HG03108 (cell line): ENCODE measurements around the gene SORCS2.

Experiments
- ATAC-seq: cut with Tn5 transposase; IDR thresholded peaks from one replicate; pipeline ENCODE4 v1.9.1; 2021; ENCODE audit warnings: moderate library complexity; ENCODE audit not compliant: unreplicated experiment

Gene SORCS2

GRCh38 chr4:7366180-7366945 lies 174.0 kb downstream of the SORCS2 start:
- no peak for ATAC-seq

- ATAC-seq = no peak
Observed at GRCh38 chr4:7366954-7367353, 174.6 kb downstream of the SORCS2 start.

- ATAC-seq = no peak
Observed at GRCh38 chr4:7367406-7367805, 175.1 kb downstream of the SORCS2 start.

- ATAC-seq = no peak
Observed at GRCh38 chr4:7367864-7368277, 175.5 kb downstream of the SORCS2 start.

GRCh38 chr4:7368296-7368695 lies 176.0 kb downstream of the SORCS2 start:
- no peak for ATAC-seq

GRCh38 chr4:7369511-7369910 lies 177.2 kb downstream of the SORCS2 start:
- no peak for ATAC-seq

GRCh38 chr4:7370038-7370437 lies 177.7 kb downstream of the SORCS2 start:
- no peak for ATAC-seq

- ATAC-seq = no peak
Observed at GRCh38 chr4:7371210-7371941, 179.0 kb downstream of the SORCS2 start.

GRCh38 chr4:7372673-7373072 lies 180.3 kb downstream of the SORCS2 start:
- no peak for ATAC-seq

GRCh38 chr4:7374571-7374970 lies 182.2 kb downstream of the SORCS2 start:
- no peak for ATAC-seq

GRCh38 chr4:7375427-7375826 lies 183.1 kb downstream of the SORCS2 start:
- no peak for ATAC-seq

GRCh38 chr4:7377223-7377865 lies 185.0 kb downstream of the SORCS2 start:
- ATAC-seq = no peak

GRCh38 chr4:7379186-7379585 lies 186.8 kb downstream of the SORCS2 start:
- ATAC-seq = no peak

GRCh38 chr4:7379719-7380118 lies 187.4 kb downstream of the SORCS2 start:
- no peak for ATAC-seq

GRCh38 chr4:7381221-7381889 lies 189.0 kb downstream of the SORCS2 start:
- no peak for ATAC-seq

GRCh38 chr4:7381890-7382633 lies 189.7 kb downstream of the SORCS2 start:
- ATAC-seq = no peak

- ATAC-seq = no peak
Observed at GRCh38 chr4:7382634-7383014, 190.3 kb downstream of the SORCS2 start.

GRCh38 chr4:7383266-7383665 lies 190.9 kb downstream of the SORCS2 start:
- no peak for ATAC-seq

- no peak for ATAC-seq
Observed at GRCh38 chr4:7384003-7384928, 191.9 kb downstream of the SORCS2 start.
